Activated naive CD4-positive, alpha-beta T cell treated with anti-CD3 and anti-CD28 coated beads, Interleukin-2, amount 10 ng/mL, durations not matched to agents 7 days and 5 days (primary cell): ENCODE measurements around the gene TMEM258.

Source experiments
- CTCF ChIA-PET: fragments of 350-600 bp; sonication (Branson Sonifier 250); formaldehyde crosslinking; loops from one replicate; lab custom pipeline; 2021; ENCODE audit warnings: antibody characterized with exemption; lab: Charles Lee
- DNase-seq: peaks from one replicate; pipeline ENCODE4 v3.0.0-alpha.2; 2020
- H3K27ac Mint-ChIP-seq: one replicate; pipeline ENCODE4 v1.8.0; 2021; ENCODE audit warnings: mild to moderate bottlenecking, moderate library complexity, mixed read lengths
- H3K27me3 Mint-ChIP-seq: one replicate; pipeline ENCODE4 v1.8.0; 2021; ENCODE audit warnings: mild to moderate bottlenecking, mixed read lengths
- H3K36me3 Mint-ChIP-seq: one replicate; pipeline ENCODE4 v1.8.0; 2021; ENCODE audit warnings: mixed read lengths
- H3K4me1 Mint-ChIP-seq: one replicate; pipeline ENCODE4 v1.8.0; 2021; ENCODE audit warnings: mixed read lengths
- H3K4me3 Mint-ChIP-seq: one replicate; pipeline ENCODE4 v1.8.0; 2021; ENCODE audit warnings: mild to moderate bottlenecking, moderate library complexity, mixed read lengths
- H3K9me3 Mint-ChIP-seq: one replicate; pipeline ENCODE4 v1.8.0; 2021; ENCODE audit warnings: mixed read lengths

TMEM258 gene

DNA sequence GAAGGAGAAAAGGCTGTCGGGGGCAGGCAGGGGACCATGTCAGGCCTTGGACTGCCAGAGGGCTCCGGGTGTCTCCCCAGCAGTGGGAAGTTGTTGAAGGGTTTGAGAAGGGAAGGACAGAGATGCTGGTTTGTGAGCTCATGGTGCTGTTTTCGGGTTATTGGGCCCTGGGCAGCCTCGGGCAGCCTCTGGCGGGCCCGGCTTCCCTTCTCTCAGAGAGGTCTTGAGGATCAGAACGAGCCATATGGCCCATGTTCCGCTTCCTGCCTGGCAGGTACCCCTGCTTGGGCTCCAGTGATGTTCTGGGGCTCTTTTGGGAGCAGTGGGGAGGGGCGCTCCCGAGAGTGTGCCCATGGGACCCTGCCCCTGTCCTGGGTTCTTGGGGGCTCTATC lies 30.2 kb downstream of the TMEM258 start:
- DNase-seq = no peak
- CTCF ChIA-PET = no interaction called here

DNA sequence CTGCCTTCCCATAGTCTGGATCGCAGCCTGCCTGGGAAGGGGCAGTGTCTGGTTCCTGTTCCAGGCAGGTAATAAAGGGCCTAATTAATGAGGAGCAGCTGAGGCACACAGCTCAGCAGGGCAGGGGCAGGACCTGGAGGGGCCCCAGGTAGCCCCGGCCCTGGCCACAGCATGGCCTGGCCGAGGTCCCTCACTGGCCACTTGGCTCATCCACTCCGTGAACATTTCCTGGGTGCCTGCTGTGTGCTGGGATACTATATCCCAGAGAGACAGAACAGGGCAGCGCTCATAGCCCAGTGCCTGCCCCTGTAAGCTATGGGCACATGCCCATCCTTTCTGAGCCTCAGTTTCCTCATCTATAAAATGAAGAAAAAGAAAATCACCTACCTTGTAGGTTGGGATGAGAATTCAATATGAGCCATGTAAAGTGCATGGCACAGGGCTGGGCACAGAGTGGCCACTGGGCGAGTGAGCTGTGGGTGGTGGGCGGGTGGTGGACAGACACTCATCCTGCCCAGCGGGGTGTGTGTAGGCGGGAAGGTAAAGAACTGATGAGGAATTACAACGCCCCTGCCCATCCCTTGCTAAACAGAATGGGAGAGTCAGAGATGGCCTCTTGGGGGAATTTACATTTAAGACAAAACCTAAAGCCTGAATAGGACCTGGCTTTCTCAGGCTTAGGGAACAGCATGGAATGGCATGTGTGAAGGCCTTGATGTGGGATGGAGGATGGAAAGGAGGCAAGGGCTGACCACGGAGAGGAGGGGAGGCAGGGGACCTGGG lies 30.8 kb downstream of the TMEM258 start:
- no peak for DNase-seq
- Mint-ChIP-seq H3K36me3 (no peaks in the 10 kb centered on the region), H3K4me3 (no peak overlapping the region), H3K4me1 (peaks cover under 1% of the 10 kb centered on the region), H3K27me3 (peaks cover 24% of the 10 kb centered on the region), H3K9me3 (no peaks in the 10 kb centered on the region), H3K27ac (no peak overlapping the region)
- CTCF ChIA-PET = no interaction called here

More for the DNA sequence above, 30.2 kb downstream of the TMEM258 start:
- H3K27ac Mint-ChIP-seq = no peak overlapping the region
- no peaks in the 10 kb centered on the region for H3K4me1 Mint-ChIP-seq
- no peaks in the 10 kb centered on the region for H3K36me3 Mint-ChIP-seq
- H3K4me3 Mint-ChIP-seq = no peak overlapping the region
- peaks cover 24% of the 10 kb centered on the region for H3K27me3 Mint-ChIP-seq
- H3K9me3 Mint-ChIP-seq = no peaks in the 10 kb centered on the region

DNA sequence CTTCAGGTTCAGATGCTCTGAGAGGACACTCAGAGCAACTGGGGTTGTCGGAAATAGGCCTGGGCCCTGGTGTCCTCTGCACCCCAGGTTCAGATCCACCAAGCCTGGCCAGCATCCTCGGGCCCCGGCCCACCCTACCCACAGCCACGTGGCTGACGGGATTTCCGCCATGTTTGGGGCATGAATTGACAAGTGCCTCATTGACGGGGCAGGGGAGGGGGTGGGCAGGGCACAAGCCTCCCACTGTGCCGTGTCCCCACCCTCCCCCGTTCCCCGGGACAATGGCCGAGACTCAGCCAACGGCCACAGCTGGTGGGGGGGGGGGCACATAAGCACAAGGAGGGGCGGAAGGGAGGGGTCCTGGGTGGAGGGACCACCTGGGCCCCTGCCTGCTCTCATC lies 31.5 kb downstream of the TMEM258 start:
- no peak for DNase-seq
- H3K4me3 Mint-ChIP-seq = no peak overlapping the region
- CTCF ChIA-PET = no interaction called here
- H3K36me3 Mint-ChIP-seq = no peaks in the 10 kb centered on the region
- H3K4me1 Mint-ChIP-seq = peaks cover 8% of the 10 kb centered on the region
- peaks cover 24% of the 10 kb centered on the region for H3K27me3 Mint-ChIP-seq
- no peaks in the 10 kb centered on the region for H3K9me3 Mint-ChIP-seq
- H3K27ac Mint-ChIP-seq = no peak overlapping the region

DNA sequence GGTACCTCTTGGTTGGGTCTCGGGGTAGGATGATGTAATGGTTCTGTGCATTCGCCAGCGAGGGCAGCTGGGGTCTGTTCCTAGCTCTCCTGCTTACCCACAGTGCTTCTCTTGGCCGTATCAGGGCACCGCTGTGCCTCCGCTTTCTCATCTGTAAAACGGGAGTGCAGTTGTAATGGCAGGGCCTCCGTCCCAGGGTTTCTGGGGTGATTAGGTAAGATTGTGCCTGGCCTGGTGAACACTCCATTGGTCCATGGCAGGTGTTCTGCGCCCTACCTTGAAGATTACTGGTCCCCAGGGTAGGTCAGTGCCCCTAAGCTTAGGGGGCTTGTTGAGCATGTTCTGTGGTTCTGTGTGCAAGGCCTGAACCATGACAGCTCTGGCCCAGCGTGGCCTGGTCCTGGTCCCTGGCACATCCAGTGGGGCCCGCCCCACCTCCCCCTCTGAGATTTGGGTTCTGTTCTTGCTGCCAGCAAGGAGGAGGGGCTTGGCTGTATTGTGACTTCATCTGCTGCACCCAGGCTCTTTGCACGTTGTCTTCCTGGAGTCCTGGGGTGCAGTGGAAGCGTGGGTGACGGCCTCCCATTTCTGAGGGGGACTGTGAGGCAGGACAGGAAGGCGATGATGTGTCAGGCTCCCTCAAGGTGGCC lies 35.1 kb downstream of the TMEM258 start:
- Mint-ChIP-seq H3K4me3 (no peak overlapping the region), H3K4me1 (peaks cover 21% of the 10 kb centered on the region), H3K9me3 (no peaks in the 10 kb centered on the region), H3K27ac (no peak overlapping the region), H3K27me3 (peaks cover 40% of the 10 kb centered on the region), H3K36me3 (no peaks in the 10 kb centered on the region)
- CTCF ChIA-PET = no interaction called here
- DNase-seq = no peak

DNA sequence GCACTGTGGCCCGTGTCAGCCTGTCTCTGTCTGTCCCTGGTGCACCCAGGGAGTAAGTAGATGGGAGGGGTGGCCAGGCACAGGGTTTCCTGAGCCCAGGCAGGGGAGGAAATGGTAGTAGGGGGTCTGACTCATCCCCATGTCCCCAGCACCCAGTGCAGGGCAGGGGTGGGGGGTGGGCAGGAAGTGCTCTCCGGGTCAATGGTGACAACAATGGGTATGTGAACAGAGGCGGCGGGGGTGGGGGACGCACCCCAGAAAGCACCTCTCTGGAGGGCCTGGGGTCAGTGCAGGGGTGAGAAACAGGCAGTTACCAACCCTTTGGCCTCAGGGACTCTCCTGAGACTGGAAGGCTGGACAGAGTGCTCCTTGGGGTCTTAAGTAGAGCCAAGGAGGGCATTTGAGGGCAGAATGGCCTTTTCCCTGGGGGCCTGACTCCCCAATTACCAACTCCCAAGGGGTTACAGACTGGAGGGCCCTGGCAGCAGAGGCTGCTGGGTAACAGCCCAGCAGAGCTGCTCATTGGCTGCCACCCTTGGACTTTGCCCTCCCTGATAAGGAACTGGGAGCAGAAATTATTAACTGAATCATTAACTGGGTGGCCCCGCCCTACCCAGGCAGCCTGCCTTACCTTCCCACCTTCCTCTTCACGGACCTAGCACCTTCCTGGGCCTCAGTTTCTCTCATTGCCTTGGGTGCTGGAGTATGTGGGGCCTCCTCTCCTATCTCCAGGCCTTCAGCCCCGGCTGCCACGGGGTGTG lies 35.8 kb downstream of the TMEM258 start:
- no peaks in the 10 kb centered on the region for H3K36me3 Mint-ChIP-seq
- peaks cover 23% of the 10 kb centered on the region for H3K4me1 Mint-ChIP-seq
- DNase-seq = peak; percentile 48
- CTCF ChIA-PET = no interaction called here
- H3K9me3 Mint-ChIP-seq = no peaks in the 10 kb centered on the region
- no peak overlapping the region for H3K27ac Mint-ChIP-seq
- no peak overlapping the region for H3K4me3 Mint-ChIP-seq
- peaks cover 39% of the 10 kb centered on the region for H3K27me3 Mint-ChIP-seq

DNA sequence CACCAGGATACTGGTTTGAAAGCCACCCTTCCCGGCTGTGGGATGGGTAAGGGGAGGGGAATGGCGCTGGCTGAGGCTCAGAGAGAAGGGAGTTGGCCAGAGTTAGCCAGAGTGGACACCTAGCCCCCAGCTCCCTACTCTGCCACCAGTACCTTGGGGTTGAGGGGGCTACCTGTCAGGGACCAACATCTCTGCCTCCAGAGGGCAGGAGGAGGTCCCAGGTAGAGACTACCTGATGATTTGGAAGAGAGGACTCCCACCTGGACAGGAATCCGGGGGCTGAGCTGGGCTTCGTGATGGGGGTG lies 36.3 kb downstream of the TMEM258 start:
- CTCF ChIA-PET = no interaction called here
- no peak overlapping the region for H3K27ac Mint-ChIP-seq
- no peaks in the 10 kb centered on the region for H3K9me3 Mint-ChIP-seq
- H3K4me1 Mint-ChIP-seq = peaks cover 23% of the 10 kb centered on the region
- no peak for DNase-seq
- no peak overlapping the region for H3K4me3 Mint-ChIP-seq
- H3K36me3 Mint-ChIP-seq = no peaks in the 10 kb centered on the region
- peaks cover 43% of the 10 kb centered on the region for H3K27me3 Mint-ChIP-seq

DNA sequence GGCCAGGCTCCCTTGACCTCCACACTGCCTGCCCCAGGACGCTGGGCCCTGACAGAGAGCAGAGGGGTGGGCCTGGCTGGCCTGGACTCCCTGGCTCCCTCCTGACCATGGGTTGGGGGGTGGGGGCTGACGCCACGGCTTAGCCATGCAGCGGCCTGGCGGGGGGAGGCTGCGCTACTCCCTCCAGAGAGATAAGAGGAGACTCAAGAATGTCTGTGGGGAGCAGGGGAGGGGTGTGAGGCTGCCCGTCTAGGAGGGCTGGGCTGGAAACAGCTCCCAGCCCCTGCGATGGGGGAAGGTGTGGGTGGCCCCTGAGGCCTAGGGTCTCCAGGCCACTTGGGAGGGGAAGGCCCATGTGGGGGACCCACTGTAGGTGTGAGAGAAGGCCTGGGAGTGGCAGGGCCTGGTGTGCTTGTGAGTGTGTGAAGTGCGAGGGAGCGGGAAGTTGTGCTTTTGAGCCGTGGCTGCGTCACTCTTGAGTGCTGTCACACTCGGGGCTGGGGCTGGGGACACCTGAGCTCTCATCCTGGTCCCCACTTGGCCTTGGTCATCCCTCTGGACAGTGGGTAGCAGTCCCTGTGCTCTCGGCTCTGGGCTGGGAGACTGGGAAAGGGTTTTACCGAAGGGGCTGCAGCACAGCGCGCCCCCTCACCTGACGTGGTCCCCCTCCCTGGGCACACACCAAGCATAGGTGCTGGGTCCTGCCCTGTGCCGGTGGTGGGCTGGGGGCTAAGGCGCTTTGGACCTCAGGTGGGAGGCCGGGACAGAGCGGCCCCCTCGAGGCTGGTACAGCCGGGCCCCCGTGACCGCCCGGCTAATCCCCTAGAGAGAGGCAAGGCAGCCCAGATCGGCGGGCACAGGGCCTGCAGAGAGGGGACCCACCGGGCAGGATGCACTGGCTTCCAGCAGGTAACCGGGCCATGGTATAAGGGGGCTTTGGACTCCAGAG lies 37.6 kb downstream of the TMEM258 start:
- Mint-ChIP-seq H3K9me3 (no peaks in the 10 kb centered on the region), H3K36me3 (no peaks in the 10 kb centered on the region), H3K4me1 (peaks cover 23% of the 10 kb centered on the region), H3K4me3 (no peak overlapping the region), H3K27me3 (peaks cover 49% of the 10 kb centered on the region), H3K27ac (no peak overlapping the region)
- CTCF ChIA-PET = no interaction called here
- no peak for DNase-seq

DNA sequence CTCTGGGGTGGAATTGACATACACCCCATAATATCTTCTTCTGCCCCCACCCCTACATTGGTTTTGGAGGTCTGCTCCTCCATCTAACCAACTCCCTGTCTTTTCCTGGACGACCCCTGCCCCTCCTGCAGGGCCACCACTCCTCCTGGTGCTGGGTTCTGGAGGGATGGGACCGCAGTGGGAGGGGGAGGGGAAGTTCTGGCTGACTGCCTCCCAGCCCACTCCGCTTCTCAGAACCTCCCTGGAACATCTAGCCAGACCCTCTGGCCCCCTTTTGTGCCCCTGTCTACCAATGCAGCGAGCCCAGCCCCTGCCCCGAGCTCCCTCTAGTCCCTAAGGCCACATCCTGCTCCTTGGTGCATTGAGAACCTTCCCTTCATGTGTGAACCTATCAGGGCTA lies 38.7 kb downstream of the TMEM258 start:
- no peak for DNase-seq
- peaks cover 23% of the 10 kb centered on the region for H3K4me1 Mint-ChIP-seq
- H3K9me3 Mint-ChIP-seq = no peaks in the 10 kb centered on the region
- peak overlapping the region; percentile 4 for H3K4me3 Mint-ChIP-seq
- H3K27ac Mint-ChIP-seq = peak overlapping the region; percentile 3
- H3K36me3 Mint-ChIP-seq = no peaks in the 10 kb centered on the region
- peaks cover 60% of the 10 kb centered on the region for H3K27me3 Mint-ChIP-seq
- CTCF ChIA-PET = interaction anchor here (0.6 to 1.6 kb wide), 4 partner anchors 19 to 499 kb away, joined by 3 read pairs; no protein-coding TSS in a partner anchor

DNA sequence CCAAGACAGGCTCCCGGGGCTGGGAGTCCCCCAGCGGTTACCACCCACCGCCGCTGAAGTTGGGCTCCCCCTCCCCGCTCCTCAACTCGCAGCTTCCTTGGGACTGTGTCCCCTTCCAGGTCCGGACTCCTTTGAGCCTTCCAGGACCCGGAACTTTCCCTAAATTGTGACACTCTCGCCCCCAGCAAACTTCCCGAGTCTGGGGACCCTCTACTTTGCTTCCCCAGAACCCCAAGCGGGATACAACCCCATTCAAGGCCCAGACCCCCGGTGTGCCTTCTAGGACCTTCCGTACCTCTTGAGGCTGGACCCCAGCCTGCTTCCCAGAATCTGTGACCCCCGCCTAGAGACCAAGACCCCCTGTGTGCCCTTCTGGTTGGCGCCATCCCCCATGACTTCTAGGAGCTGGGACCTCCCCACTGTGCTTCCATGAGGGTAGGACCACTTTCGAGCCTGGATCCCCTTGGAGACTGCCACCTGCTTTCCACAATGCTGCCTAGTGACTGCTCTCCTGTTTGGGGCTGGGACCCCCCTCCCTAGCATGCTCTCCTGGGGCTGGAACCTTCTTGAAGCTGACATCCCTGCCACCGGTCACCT lies 39.4 kb downstream of the TMEM258 start:
- H3K27ac Mint-ChIP-seq = no peak overlapping the region
- no peak for DNase-seq
- H3K9me3 Mint-ChIP-seq = no peaks in the 10 kb centered on the region
- CTCF ChIA-PET = interaction anchor here (0.6 to 1.6 kb wide), 4 partner anchors 19 to 498 kb away, joined by 3 read pairs; no protein-coding TSS in a partner anchor
- peaks cover 23% of the 10 kb centered on the region for H3K4me1 Mint-ChIP-seq
- H3K36me3 Mint-ChIP-seq = no peaks in the 10 kb centered on the region
- H3K27me3 Mint-ChIP-seq = peaks cover 65% of the 10 kb centered on the region
- H3K4me3 Mint-ChIP-seq = peak overlapping the region; percentile 51

DNA sequence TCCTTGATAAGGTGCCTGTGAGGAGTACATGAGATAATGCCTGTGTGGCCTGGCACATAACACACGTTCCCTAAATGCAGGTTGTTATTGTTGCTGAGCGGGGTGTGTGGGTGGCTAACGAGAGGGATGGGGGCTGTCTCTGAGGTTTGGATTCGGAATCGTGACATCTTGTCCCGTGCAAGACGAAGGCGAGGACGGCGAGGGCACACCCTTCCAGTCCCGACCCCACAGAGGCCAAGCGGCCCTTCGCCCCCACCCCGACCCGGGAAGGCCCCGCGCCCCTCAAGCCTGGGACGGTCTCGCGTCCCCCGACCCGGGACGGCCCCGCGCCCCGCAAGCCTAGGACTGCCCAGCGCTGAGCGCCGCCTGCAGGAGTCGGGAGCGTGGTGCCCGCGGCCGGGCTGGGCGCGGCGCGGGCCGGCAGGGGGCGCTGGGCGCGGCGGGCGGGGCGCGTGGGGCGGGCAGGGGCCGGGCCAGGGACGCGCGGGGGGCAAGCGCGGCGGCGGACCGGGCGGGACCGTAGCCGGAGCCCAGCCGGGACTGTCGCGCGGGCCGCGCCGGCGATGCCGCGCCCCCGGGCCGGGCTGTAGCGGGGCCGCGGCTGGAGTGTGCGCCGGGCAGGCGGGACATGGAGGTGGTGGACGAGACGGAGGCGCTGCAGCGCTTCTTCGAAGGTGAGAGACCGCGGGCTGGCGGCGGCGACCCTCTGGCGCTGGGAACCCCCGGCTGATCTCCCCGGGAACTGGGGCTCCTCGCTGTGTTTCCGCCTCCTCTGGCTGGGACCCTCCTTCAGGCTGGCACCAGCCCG lies 40.1 kb downstream of the TMEM258 start, which contains the start of gene MYRF:
TSS of gene MYRF (plus strand) at position 520 of the 808 bp plus-strand sequence. CDS start at position 629, 109 bp downstream.
- Mint-ChIP-seq H3K36me3 (no peaks in the 10 kb centered on the region), H3K9me3 (no peaks in the 10 kb centered on the region), H3K4me1 (peaks cover 23% of the 10 kb centered on the region), H3K27me3 (peaks cover 65% of the 10 kb centered on the region), H3K27ac (no peak within 1 kb of the TSS), H3K4me3 (peak within 1 kb of the TSS; percentile 59)
- DNase-seq = peak; percentile 68
- CTCF ChIA-PET = interaction anchor here (1.0 to 1.6 kb wide), 3 partner anchors 20 to 357 kb away, joined by 3 read pairs; no protein-coding TSS in a partner anchor

DNA sequence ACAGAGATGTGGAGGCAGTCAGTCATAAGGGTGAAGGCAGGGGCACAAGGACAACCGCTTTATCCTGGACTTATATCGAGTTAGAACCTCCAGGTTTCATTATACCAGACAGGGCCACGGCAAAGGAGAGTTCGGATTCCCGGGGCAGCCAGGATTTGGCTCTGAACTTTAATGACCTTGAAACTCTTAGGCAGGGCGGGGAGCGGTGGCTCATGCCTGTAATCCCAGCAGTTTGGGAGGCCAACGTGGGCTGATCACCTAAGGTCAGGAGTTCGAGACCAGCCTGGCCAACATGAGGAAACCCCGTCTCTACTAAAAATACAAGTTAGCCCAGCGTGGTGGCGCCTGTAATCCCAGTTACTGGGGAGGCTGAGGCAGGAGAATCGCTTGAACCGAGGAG lies 41.0 kb downstream of the TMEM258 start:
- no peak overlapping the region for H3K27ac Mint-ChIP-seq

DNA sequence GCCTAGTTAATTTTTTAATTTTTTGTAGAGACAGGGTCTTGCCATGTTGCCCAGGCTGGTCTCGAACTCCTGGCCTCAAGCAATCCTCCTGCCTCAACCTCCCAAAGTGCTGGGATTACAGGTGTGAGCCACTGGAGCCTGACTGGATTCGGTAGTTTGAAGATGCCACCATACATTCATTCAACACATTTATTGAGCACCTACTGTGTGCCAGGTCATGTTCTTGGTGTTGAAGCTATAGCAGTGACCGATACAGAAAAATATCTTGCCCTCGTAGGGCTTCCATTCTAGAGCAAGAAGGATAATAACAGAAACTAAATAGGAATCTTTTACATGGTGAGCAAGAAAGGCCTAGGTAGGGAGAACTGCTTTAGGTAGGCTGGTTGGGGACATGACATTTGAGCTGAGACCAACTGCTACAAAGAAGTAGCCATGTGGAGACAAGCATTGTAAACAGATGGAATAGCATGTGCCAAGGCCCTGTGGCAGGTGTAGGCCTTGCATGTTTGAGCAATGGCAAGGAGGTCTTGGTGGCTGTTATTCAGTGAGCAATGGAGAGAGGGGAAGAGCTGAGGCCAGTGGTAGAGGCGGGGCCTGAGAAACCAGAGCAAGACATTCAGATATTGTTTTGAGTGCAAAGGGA lies 41.6 kb downstream of the TMEM258 start:
- Mint-ChIP-seq H3K27me3 (peaks cover 65% of the 10 kb centered on the region), H3K4me1 (peaks cover 13% of the 10 kb centered on the region), H3K4me3 (no peak overlapping the region), H3K27ac (no peak overlapping the region), H3K9me3 (no peaks in the 10 kb centered on the region), H3K36me3 (no peaks in the 10 kb centered on the region)
- CTCF ChIA-PET = interaction anchor here (0.9 to 2.2 kb wide), 4 partner anchors 17 to 357 kb away, joined by 4 to 10 read pairs (median 8); no protein-coding TSS in a partner anchor
- DNase-seq = no peak

More for the DNA sequence above, 41.0 kb downstream of the TMEM258 start:
- Mint-ChIP-seq H3K27me3 (peaks cover 65% of the 10 kb centered on the region), H3K36me3 (no peaks in the 10 kb centered on the region), H3K4me1 (peaks cover 20% of the 10 kb centered on the region), H3K9me3 (no peaks in the 10 kb centered on the region), H3K4me3 (no peak overlapping the region)
- CTCF ChIA-PET = interaction anchor here (0.9 to 2.2 kb wide), 3 partner anchors 18 to 357 kb away, joined by 4 to 8 read pairs (median 7); no protein-coding TSS in a partner anchor
- DNase-seq = no peak
